ENCODE measurements around the gene PYROXD2. TPM values are rescaled to one million over a fixed set of nuclear protein-coding genes. Genes with fewer than 3 reads are reported as not detected.

PYROXD2 gene
- total and polyA plus RNA-seq, 10 of the 15 experiments (the other 5 are each of a cell fraction or from before 2014, with no cell fraction given) = 4.8 to 15.8 (median 11.1) TPM

- TF ChIP-seq EGR1 (IDR thresholded peaks at IDR 0.05; ENCODE audit: borderline replicate concordance in 1 of 2, low read depth in 2 of 2, low read length in 2 of 2) (no peak), DPF2 (IDR thresholded peaks at IDR 0.05) (no peak), CBFB (IDR thresholded peaks at IDR 0.05; ENCODE audit: low read depth) (0 out of 2 replicates have a peak, but pooled peaks have one; percentile 52), ZNF207 (IDR thresholded peaks at IDR 0.05; ENCODE audit: borderline replicate concordance) (no peak), ELK1 (IDR thresholded peaks at IDR 0.05; ENCODE audit: low read depth, low read length) (no peak), FOXM1 (IDR thresholded peaks at IDR 0.05; ENCODE audit: low read depth, low read length) (peak; percentile 80), RELA (IDR thresholded peaks at IDR 0.05; ENCODE audit: borderline replicate concordance, partially characterized antibody) (no peak), SIN3A (IDR thresholded peaks at IDR 0.05; ENCODE audit: low read depth, low read length) (no peak), CEBPB (IDR thresholded peaks at IDR 0.05; ENCODE audit: borderline replicate concordance in 1 of 2, low read depth in 2 of 2, low read length in 2 of 2) (0 out of 4 replicates have a peak, but pooled peaks of 1 of the 2 experiments have one; percentile 67), SREBF1 (IDR thresholded peaks at IDR 0.05; ENCODE audit: low read length) (no peak), CHD1 (IDR thresholded peaks at IDR 0.05; ENCODE audit: low read depth, low read length) (no peak), RUNX3 (IDR thresholded peaks at IDR 0.05; ENCODE audit: low read length) (peak; percentile 96), NKRF (conservative IDR thresholded peaks at IDR 0.05) (no peak), RELB (IDR thresholded peaks at IDR 0.05; ENCODE audit: low read depth) (no peak), TBL1XR1 (IDR thresholded peaks at IDR 0.05; ENCODE audit: low read depth, low read length) (peak; percentile 79), ATF2 (IDR thresholded peaks at IDR 0.05; ENCODE audit: low read length) (peak; percentile 60; the same call in 1 of the 2 replicates), ATF7 (IDR thresholded peaks at IDR 0.05; ENCODE audit: low read depth) (no peak), SUZ12 (IDR thresholded peaks at IDR 0.05; ENCODE audit: unreplicated experiment) (no peak), KAT2A (conservative IDR thresholded peaks at IDR 0.05; ENCODE audit: control insufficient read depth, low read depth, low read length) (no peak), MEF2A (IDR thresholded peaks at IDR 0.05; ENCODE audit: insufficient read depth, low read depth, low read length) (peak; percentile 96), USF2 (IDR thresholded peaks at IDR 0.05; ENCODE audit: borderline replicate concordance, low read depth, low read length) (no peak; the same call in 1 of the 2 replicates), NFYB (IDR thresholded peaks at IDR 0.05; ENCODE audit: insufficient read depth, low read depth, low read length) (no peak), RAD21 (IDR thresholded peaks at IDR 0.05; ENCODE audit: insufficient read depth, low read depth, low read length) (no peak), BHLHE40 (IDR thresholded peaks at IDR 0.05; ENCODE audit: borderline replicate concordance in 1 of 2, low read depth in 2 of 2, low read length in 1 of 2) (peak; percentile 81 to 84)
Measured at GRCh38 chr10:98339799-98340198, 75.2 kb downstream of the PYROXD2 start (continued).

All from GM12878 (cell line).